ENCODE results near the gene EP400. TPM values are rescaled to one million over a fixed set of nuclear protein-coding genes. Genes with fewer than 3 reads are reported as not detected.

EP400 gene
- total RNA-seq, 6 experiments from 2014 or later: 27.5 to 35.3 (median 30.4) TPM

- no peaks in the 10 kb centered on the region for H3K9me3 Mint-ChIP-seq
- no peak overlapping the region for H3K27ac Mint-ChIP-seq
- DNase-seq: no peak
- peaks cover 17% of the 10 kb centered on the region; the same call in 1 of the 2 replicates for H3K36me3 Mint-ChIP-seq (ENCODE audit: low read depth)
- no peaks in the 10 kb centered on the region for H3K4me1 Mint-ChIP-seq (ENCODE audit: low read depth)
- H3K4me3 Mint-ChIP-seq: no peak overlapping the region
- no peak for TF ChIP-seq CTCF (IDR thresholded peaks at IDR 0.05)
- peaks cover 2% of the 10 kb centered on the region; the same call in 1 of the 2 replicates for H3K27me3 Mint-ChIP-seq (ENCODE audit: insufficient read depth)
Measured at GRCh38 chr12:132066749-132067148, 117.0 kb downstream of the EP400 start.

GRCh38 chr12:132067182-132067581, 117.4 kb downstream of the EP400 start:
- DNase-seq: no peak
- Mint-ChIP-seq H3K36me3 (ENCODE audit: low read depth) (peaks cover 17% of the 10 kb centered on the region; the same call in 1 of the 2 replicates), H3K4me3 (no peak overlapping the region), H3K27ac (no peak overlapping the region), H3K9me3 (no peaks in the 10 kb centered on the region), H3K4me1 (ENCODE audit: low read depth) (no peaks in the 10 kb centered on the region), H3K27me3 (ENCODE audit: insufficient read depth) (peaks cover 2% of the 10 kb centered on the region; the same call in 1 of the 2 replicates)
- TF ChIP-seq CTCF (IDR thresholded peaks at IDR 0.05): no peak

- TF ChIP-seq CTCF (IDR thresholded peaks at IDR 0.05): no peak
- H3K27me3 Mint-ChIP-seq (ENCODE audit: insufficient read depth): no peaks in the 10 kb centered on the region
- peaks cover 10% of the 10 kb centered on the region; the same call in 1 of the 2 replicates for H3K36me3 Mint-ChIP-seq (ENCODE audit: low read depth)
- DNase-seq: no peak
- H3K4me1 Mint-ChIP-seq (ENCODE audit: low read depth): no peaks in the 10 kb centered on the region
- H3K4me3 Mint-ChIP-seq: no peak overlapping the region
- no peaks in the 10 kb centered on the region for H3K9me3 Mint-ChIP-seq
- no peak overlapping the region for H3K27ac Mint-ChIP-seq
Measured at GRCh38 chr12:132068250-132068649, 118.5 kb downstream of the EP400 start.

GRCh38 chr12:132069336-132069985, 119.7 kb downstream of the EP400 start:
- Mint-ChIP-seq H3K4me1 (ENCODE audit: low read depth) (no peaks in the 10 kb centered on the region), H3K27me3 (ENCODE audit: insufficient read depth) (no peaks in the 10 kb centered on the region), H3K4me3 (no peak overlapping the region), H3K36me3 (ENCODE audit: low read depth) (peaks cover 8% of the 10 kb centered on the region; the same call in 1 of the 2 replicates), H3K9me3 (no peaks in the 10 kb centered on the region), H3K27ac (no peak overlapping the region)
- TF ChIP-seq CTCF (IDR thresholded peaks at IDR 0.05): no peak
- DNase-seq: no peak

- no peak for TF ChIP-seq CTCF (IDR thresholded peaks at IDR 0.05)
- Mint-ChIP-seq H3K4me3 (no peak overlapping the region), H3K4me1 (ENCODE audit: low read depth) (no peaks in the 10 kb centered on the region), H3K9me3 (no peaks in the 10 kb centered on the region), H3K27ac (no peak overlapping the region), H3K36me3 (ENCODE audit: low read depth) (peaks cover 11% of the 10 kb centered on the region; the same call in 1 of the 2 replicates), H3K27me3 (ENCODE audit: insufficient read depth) (no peaks in the 10 kb centered on the region)
- no peak for DNase-seq
Measured at GRCh38 chr12:132070298-132070697, 120.6 kb downstream of the EP400 start.

All from HFFc6 (cell line).